Activated CD8-positive, alpha-beta memory T cell treated with anti-CD3 and anti-CD28 coated beads for 48 hours (primary cell): ENCODE measurements around the gene DDIAS.
"Not testable (repeated sequence)": the region's sequence is repeated elsewhere in the genome, so short reads cannot be mapped to it uniquely, and the experiment has no call there.

Experiments used
- DNase-seq, 3 experiments: peaks; one replicate each; pipeline ENCODE4 v3.0.0-alpha.2; 2020; ENCODE audit warnings: low read depth in 2 of 3, low spot score in 2 of 3

DDIAS gene

DNA sequence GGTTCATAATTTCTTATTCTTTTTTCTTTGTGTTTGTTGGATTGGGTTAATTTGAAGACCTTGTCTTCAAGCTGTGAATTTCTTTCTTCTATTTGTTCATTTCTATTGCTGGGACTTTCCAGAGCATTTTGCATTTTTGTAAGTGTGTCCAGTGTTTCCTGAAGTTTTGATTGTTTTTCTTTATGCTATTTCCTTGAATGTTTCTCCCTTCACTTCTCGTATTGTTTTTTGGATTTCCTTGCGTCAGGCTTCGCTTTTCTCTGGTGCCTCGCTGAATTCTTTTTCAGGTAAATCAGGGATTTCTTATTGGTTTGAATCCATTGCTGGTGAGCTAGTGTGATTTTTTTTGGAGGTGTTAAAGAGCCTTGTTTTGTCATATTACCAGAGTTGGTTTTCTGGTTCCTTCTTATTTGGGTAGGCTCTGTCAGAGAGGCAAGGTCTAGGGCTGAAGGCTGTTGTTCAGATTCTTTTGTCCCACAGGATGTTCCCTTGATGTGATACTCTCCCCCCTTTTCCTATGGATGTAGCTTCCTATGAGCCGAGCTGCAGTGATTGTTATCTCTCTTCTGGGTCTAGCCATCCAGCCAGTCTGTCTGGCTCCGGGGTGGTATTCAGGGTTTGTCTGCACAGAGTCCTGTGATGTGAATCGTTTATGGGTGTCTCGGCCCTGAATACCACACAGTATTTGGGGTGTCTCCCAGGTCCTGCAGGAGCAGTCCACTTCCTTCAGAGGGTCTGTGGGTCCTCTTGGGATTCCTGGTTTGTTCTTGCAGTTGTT lies 21.0 kb downstream of the DDIAS start:
- DNase-seq: not testable (repeated sequence)

DNA sequence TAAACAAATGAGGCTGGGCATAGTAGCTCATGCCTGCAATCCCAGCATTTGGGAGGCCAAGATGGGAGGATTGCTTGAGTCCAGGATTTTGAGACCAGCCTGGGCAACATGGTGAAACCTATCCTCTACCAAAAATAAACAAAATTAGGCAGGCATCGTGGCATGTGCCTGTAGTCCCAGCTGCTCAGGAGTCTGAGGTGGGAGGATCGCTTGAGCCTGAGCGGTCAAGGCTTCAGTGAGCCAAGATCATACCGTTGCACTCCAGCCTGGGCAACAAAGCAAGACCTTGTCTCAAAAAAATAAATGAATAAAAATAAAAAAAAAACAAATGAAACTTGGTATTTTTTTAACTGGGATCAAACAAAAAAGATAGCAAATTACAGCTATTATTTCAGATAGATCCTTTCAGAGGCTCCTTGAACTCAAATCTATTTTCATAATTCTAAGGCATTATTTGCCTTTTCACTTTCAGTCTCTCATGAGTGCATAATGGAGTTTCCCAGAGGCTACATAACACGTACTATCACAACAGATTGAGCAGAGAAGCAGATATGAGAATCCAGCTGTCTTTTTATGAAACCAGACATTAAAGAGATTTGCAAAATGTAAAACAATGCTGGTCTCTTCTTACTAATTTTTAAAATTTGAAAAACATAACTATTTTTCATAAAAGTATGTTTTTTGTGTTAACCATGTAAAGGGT lies 23.1 kb downstream of the DDIAS start:
- no peak for DNase-seq

DNA sequence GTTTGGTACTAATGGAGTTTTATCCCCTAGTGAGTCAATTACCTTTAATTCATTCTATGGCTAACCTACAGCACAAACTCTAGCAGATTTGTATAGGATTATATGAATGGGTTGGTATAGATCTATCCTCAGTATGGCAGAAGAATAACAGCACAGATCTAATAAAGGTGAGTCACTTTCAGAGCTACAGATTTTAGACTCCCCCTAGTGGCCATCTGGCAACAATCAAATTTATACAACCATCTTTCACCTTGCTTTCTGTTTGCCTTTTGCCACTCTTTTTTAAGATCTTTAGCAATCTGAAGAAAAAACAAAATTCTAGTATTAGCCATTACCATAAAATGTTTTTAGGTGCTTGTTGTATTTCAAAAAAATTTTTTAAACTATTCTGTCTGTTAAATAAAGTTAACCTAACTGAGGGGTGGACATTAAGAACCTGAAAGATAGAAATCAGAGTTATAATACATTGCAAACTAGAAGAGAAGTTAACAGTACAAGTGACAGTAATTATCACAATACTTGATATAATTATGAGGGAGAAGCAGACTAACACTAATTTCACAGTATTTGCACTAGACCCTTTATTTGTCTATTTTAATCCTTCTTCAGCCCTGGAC lies 25.8 kb downstream of the DDIAS start:
- no peak for DNase-seq

DNA sequence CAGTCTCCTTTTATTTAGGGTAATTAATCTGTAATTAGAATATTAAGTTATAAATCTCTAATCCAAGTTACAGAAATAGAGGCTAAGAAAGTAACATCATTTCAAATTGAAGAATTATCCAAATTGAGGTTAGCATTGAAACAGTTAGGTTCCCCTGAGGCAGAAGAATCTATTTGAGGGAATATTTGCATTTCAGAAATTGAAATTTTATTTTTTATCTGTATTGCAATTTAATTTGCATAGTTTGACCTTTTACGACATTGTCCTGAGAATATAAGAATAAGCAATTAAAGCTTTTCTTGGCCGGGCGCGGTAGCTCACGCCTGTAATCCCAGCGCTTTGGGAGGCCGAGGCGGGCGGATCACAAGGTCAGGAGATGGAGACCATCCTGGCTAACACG lies 27.6 kb downstream of the DDIAS start:
- no peak for DNase-seq

DNA sequence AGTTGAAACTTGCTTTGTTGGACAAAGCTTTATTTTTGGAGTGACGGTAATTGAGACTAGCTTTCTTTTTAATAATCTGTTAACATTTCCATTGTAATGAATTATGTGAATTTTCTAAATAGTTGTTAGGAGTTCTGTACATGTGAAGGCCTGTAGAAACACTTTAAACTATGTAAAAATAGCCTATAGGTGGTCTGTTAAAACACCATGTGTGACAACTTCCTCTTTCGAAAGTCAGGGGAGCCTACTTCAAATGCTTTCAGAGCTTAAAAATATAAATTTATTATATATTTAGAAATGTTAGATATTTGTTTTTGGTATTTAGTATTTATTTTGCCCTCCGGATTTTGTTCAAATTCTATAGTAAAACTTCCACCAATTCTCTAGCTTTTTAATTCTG lies 28.7 kb downstream of the DDIAS start:
- no peak for DNase-seq

DNA sequence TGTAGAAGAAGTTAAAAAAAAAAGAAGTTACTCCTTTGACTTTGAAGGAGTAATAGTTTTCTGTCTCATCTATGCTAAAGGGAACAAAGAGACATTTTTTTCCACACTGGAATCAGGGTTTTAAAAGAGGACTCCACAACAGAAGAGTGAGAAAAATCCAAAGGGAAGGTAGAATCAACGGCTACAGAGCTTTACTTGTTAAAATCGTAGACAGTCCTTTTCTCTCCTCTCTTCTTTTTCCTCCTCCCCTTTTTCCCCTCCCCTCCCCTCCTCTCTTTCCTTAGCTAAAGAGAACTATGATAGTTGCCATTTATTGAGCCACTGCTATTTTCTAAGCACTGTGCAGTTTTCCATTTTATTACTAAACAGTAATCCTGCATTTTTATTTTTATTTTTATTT lies 29.2 kb downstream of the DDIAS start:
- DNase-seq: no peak

DNA sequence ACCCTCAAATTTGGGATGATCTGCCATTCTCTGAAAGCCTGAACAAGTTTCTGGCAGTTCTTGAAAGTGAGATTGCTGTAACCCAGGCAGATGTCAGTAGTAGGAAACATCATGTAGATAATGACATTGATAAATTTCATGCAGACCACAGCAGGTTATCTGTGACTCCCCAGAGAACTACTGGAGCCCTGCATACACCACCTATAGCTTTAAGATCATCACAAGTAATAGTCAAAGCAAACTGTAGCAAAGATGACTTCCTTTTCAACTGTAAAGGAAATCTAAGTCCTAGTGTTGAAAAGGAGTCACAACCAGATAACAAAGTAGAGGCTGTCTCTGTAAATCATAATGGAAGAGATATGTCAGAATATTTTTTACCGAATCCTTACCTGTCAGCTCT lies 31.0 kb downstream of the DDIAS start:
- no peak for DNase-seq

DNA sequence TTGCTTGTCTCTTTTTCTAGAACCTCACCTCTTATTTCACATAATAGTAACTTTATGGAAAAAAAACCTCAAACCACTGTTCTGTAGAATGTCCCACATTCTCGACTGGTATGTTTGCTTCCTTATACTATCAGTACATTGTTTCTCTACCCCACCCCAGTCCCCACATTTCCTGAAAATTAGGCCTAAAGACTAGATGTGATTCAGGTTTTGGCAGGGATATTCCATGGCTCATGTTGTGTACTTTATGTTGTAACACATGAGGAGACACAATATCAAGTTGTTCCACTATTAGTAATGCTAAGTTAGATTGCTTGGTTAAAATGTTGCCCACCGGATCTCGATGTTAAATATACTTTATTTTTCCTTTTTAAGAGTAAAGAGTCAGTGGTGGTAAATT lies 34.7 kb downstream of the DDIAS start:
- DNase-seq: no peak

DNA sequence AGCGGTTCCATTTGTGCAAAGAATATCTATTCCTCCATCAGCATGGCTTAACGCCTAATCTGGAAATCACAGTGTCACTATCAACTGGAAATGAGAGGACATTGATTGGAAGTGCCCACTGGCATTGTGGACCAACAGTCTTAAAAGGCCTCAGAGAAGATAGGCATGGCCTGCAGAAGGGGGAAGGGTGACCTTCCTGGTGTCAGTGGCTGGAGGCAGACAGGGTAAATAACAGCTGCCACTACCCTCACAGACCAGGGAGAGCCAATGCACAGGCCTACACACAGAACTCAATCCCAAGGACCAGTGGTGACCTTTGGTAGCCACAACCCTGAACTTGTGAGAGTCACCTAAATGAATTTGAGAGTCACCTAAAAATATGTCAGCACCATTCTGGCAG lies 36.0 kb downstream of the DDIAS start:
- no peak for DNase-seq

DNA sequence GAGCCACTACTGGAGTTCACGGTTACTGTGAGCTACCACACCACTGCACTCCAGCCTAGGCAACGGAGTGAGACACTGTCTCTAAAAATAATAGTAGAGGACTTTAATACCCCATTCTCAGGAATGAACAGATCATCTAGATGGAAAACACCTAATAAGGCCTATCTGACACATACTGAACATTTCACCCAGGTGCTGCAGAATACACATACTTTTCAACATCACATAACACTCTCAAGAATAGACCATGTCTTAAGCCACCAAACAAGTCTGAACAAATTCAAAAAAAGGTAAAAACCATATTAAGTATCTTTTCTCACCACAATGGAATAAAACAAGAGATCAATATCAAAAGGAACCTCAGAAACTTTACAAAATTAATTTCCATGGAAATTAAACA lies 37.9 kb downstream of the DDIAS start:
- DNase-seq: no peak

DNA sequence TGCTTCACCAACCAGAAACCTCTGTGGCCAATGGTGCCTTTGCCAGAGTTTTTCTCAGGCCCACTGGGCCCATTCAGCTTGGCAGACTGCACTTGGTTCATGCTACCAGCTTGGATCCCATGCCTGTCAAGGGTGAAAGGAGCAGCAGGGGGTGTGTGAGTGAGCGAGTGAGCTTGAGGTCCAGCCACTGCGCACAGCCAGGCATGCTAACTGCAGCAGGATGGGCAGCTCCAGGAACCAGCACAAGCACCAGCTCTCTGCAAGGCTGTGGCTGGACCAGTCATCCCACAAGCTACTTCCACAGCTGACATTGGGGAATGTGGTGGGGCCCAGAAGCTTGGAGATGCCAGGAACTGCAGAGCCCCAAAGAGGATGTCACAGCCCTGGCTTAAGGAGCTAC lies 40.8 kb downstream of the DDIAS start:
- no peak for DNase-seq

DNA sequence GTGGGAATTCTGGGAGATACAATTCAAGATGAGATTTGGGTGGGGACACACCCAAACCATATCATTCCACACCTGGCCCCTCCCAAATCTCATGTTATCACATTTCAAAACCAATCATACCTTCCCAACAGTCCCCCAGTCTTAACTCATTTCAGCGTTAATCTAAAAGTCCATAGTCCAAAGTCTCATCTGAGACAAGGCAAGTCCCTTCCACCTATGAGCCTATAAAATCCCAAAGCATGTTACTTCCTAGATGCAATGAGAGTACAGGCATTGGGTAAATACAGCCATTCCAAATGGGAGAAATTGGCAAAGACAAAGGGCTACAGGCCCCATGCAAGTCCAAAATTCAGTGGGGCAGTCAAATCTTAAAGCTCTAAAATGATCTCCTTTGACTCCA lies 41.9 kb downstream of the DDIAS start:
- DNase-seq: not testable (repeated sequence)

DNA sequence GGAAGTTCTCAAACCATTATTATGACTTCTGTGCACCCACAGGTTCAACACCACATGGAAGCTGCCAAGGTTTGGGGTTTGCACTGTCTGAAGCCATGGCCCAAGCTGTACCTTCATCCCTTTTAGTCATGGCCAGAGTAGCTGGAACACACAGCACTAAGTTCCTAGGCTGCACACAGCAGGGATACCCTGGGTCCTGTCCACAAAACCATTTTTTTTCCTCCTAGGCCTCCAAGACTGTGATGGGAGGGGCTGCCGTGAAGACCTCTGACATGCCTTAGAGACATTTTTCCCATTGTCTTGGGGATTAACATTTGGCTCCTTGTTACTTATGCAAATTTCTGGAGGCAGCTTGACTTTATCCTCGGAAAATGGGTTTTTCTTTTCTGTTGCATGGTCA lies 42.7 kb downstream of the DDIAS start:
- no peak for DNase-seq

DNA sequence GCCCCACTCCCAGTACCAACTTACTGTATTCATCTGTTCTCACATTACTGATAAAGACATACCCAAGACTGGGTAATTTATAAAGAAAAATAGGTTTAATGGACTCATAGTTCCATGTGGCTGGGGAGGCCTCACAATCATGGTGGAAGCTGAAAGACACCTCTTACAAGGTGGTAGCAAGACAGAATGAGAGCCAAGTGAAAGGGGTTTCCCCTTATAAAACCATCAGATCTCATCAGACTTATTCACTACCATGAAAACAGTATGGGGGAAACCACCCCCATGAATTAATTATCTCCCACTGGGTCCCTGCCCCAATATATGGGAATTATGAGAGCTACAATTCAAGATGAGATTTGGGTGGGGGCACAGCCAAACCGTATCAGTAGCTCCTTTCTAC lies 43.5 kb downstream of the DDIAS start:
- DNase-seq: not testable (repeated sequence)

DNA sequence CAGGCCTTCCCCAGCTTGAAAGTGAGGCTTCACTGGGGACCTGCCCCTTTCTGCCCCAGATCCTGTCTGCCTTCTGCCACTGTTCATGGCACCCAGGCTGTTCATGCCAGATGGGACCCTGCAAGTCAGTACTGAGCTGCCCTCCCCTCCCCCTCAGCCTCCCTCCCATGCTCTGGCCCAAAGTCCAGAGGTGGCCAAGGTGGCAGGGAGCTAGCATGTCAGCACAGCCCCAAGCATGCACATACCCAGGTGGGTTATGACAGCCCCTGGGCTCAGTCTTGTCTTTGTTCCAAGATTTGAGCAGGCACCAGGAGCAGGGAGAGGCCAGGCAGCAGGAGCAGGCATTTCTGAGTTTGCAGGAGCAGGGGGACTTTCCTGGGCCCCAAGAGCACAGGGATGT lies 44.1 kb downstream of the DDIAS start:
- DNase-seq: no peak

DNA sequence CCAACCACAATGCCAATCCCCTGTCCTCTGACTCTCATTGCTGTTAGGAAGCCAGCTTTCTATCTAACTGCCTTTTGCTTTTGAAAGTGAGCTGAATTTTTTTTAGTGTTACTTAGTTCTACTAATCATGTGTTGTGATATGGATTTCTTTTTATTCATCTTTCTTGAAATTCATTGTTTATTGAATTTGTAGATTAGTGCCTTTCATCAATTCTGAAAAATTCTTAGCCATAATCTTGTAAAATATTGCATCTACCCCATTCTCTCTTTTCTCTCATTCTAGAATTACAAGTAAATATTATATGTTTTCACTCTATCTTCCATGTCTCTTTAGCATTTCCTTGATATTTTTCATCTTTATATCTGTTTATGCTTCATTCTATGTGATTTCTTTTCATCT lies 47.8 kb downstream of the DDIAS start:
- no peak for DNase-seq

DNA sequence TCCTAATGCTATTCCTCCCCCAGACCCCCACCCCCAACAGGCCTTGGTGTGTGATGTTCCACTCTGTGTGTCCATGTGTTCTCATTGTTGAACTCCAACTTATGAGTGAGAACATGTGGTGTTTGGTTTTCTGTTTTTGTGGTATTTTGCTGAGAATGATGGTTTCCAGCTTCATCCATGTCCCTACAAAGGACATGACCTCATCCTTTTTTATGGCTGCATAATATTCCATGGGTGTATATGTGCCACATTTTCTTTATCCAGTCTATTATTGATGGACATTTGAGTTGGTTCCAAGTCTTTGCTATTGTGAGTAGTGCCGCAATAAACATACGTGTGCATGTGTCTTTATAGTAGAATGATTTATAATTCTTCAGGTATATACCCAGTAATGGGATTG lies 49.0 kb downstream of the DDIAS start:
- not testable (repeated sequence) for DNase-seq

DNA sequence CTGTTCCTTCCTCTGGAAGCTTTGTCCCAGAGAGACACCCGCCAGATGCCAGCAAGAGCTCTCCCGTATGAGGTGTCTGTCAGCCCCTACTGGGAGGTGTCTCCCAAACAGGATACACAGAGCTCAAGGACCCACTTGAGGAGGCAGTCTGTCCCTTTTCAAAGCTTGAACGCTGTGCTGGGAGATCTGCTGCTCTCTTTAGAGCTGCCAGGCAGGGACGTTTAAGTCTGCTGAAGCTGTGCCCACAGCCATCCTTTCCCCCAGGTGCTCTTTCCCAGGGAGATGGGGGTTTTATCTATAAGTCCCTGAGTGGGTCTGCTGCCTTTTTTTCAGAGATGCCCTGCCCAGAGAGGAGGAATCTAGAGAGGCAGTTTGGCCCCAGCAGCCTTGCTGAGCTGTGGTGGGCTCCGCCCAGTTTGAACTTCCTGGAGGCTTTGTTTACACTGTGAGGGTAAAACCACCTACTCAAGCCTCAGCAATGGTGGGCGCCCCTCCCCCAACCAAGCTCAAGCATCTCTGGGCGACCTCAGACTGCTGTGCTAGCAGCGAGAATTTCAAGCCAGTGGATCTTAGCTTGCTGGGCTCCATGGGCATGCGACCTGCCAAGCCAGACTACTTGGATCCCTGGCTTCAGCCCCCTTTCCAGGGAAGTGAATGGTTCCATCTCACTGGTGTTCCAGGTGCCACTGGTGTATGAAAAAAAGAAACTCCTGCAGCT lies 54.4 kb downstream of the DDIAS start:
- not testable (repeated sequence) for DNase-seq

DNA sequence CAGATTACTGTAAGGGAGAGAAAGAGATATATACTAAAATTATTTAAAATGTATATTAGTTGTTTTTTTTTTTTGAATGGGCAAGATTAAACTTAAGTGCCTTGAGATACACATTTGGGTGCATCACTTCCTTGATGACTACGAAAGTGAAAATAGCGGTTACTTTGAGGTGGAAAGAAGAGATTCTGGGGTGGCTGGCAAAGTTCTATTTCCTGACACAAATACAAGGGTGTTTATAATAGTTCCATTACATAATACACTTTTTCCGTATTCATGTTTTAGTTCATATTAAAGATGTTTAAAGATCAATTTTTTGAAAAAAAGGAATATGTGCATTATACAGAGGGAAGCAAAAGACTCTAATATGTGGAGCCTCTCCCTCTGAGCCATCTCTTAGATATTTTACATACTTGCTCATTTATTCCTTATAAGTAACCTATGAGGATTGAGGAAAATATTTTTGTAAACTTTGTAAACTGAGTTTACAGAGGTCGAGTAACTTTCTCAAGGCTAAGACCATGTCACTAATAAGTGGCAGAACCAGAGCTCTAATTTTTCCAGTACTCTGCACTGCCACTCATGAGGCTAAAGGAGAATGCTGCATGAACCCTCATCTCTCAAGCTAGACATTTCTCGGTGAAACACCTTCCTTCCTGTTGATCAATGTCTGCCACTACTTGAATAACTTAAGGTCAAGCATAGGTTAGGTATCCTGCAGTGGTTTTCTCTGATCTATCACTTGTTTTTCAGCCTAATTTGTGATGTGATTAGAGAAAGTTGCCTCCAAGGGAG lies 58.6 kb downstream of the DDIAS start:
- no peak for DNase-seq

DNA sequence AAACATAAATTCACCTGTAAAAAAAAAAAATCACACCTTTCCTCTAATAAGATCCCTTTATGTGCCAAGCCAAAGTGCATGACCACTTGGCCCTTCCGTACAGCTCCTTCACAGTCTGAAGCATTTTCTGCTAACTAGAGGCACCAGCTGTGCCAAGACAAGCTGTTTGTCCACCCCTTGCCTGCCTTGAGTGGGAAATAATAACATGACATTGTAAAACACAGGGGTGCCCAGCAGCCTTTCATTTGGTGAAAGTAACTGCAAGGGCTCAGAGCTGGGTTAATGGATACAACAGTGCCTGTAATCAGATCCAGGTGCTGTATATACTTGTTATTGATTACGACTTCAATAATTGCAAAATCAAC lies 59.2 kb downstream of the DDIAS start:
- no peak for DNase-seq

DNA sequence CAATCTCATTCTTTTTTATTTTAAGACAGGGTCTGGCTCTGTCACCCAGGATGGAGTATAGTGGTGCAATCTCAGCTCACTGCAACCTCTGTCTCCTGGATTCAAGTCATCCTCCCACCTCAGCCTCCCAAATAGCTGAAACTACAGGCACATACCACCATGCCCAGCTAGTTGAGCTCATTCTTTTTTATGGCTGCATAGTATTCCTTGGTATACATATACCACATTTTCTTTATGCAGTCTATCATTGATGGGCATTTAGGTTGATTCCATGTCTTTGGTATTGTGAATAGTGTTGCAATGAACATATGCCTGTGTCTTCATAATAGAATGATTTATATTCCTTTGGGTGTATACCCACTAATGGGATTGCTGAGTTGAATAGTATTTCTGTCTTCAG lies 60.5 kb downstream of the DDIAS start:
- DNase-seq: not testable (repeated sequence)
